NOMO-1 (cell line): ENCODE results near the gene MBD1.
"Not testable (repeated sequence)": the region's sequence is repeated elsewhere in the genome, so short reads cannot be mapped to it uniquely, and the experiment has no call there.

Experiments
- DNase-seq, 2 experiments: peaks; one replicate each; lab custom pipeline; 2025; ENCODE audit not compliant: unreplicated experiment in 2 of 2; lab: John Stamatoyannopoulos, UW

MBD1 gene

GRCh38 chr18:50297621-50298442, 16.5 kb upstream of the MBD1 start:
- DNase-seq, result peak; percentile 82 to 87

- no peak for DNase-seq
Observed at GRCh38 chr18:50293039-50293438, 11.7 kb upstream of the MBD1 start.

GRCh38 chr18:50289108-50289443, 7.8 kb upstream of the MBD1 start:
- DNase-seq, result peak; percentile 32 to 47

DNA sequence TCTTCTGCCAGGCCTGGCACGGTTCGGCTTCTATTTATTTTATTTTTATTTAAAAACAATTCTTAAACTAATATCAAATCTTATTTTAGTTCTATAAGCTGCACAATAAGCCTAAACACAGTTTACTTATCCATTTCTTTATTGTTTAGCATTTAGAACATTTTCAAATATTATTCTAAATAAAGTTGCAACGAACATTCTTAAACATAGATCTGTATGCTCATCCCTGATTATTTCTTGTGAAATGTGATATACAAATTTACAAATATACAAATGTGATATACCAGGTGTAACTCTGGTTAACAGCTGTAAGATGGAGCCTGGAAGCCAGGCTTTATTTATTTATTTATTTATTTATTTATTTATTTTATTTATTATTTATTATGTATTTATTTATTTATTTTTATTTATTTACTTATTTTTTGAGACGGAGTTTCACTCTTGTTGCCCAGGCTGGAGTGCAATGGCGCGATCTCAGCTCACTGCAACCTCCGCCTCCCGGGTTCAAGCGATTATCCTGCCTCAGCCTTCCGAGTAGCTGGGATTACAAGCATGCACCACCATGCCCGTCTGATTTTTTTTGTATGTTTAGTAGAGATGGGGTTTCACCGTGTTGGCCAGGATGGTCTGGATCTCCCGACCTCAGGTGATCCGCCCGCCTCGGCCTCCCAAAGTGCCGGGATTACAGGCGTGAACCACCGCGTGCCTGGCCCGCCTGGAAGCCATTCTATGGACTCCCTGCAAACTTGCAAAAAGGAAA, 7.2 kb upstream of the MBD1 start:
- DNase-seq, result not testable (repeated sequence)

DNA sequence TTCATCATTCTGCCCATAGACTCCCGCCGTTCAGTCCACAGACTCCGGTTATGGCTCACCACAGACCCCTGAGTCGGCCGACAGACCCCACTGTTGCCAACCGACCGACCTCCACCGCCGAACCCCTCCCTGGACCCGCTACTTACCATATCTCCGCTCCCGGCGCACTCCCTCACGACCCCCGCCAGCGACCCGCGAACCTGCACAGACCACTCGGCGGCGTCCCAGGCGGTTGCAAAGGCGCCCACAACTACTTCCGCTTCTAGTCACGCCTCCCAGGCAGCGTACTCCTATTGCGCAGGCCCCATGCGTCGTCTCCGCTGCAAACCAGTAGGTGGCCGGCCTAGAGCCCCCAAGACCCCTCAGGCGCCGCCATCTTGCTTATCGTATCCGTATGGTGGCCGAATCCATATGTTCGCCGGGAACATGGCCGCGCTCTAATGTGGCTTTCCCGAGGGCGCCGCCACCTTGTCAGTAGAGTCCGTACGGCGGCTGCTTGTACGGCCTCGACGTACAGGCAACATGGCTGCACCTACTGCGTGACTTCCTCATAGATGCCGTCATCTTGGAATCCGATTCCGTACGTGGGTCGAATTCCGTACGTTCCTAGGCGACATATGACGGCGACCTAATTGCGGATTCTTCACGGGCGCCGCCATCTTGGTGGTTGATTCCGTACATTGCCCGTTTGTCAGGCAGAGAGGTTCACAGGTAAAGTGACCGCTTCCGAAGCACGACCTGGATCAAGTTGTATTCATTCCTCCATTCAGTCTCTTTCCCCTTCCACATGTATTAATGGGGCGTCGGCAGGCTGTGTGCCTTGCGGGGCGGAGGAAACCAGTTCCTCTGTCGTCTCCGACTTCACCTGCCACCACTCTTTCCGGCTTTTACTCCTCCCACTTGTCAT, 6.4 kb upstream of the MBD1 start, which contains the start of gene CXXC1:
Gene CXXC1 (minus strand): TSS at position 252 of the 907 bp plus-strand sequence. CDS start 103 bp downstream, at position 149.
- peak; percentile 98 to 99 for DNase-seq

GRCh38 chr18:50287028-50287440, 5.7 kb upstream of the MBD1 start:
- no peak for DNase-seq

DNA sequence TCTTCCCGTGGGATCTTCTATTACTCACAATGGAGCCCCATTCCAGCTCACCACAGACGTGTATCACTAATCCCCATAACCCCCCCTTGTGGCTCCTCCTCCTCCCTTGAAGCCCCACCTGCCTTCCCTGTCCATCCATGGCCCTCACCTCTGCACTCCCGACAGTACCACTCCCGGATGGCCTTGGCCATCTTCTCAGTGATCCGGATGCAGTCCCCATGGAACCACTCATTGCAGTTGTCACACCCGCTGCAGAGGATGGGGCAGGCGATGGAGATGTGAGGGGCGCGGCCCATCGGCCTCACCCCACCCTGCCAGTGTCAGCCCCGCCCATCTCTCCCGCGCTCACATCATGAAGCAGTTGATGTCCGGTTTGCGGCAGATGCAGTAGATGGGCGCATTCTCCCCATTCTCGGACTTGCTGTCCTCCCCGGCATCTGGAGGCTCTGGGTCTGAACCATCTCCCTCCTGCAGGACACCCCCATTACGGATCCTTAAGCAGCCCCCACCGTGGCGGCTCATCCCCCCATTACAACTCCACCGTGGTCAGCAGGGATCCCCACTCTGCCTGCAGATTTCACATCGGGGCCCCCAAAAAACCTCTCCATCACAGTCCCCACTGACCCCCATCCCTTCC, 5.2 kb upstream of the MBD1 start:
- DNase-seq, result peak; percentile 17 to 19

DNA sequence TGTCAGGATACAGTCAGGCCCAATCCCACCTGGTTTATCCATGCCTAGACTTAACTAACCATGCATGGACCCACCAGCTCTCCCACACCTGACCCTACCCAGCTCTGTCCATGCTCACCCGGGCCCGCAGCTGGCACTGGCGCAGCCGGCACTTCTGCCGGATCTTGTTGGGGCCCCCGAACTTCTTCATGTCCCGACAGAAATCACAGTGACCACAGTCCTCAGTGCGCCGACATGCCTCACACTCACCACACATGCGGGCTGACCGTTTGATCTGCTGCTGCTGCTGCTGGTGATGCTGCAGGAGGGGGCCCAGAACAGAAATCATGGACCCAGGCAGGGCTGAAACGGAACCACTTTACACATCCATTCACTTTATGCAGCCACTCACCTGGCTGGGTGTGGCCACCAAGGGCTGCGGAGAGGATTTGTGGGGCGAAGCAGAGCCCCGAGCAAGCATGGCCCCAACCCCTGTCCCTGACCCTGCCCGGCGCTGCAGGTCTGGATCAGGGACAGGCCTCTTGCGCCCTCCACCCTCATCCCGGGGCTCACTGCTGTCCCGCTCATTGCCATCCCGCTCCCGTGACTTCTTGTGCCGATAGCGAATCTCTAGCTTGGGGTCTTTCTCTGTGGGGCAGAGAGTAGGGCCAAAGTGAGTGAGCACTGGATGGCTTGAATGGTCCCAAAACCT, 4.5 kb upstream of the MBD1 start:
- DNase-seq, result no peak

DNA sequence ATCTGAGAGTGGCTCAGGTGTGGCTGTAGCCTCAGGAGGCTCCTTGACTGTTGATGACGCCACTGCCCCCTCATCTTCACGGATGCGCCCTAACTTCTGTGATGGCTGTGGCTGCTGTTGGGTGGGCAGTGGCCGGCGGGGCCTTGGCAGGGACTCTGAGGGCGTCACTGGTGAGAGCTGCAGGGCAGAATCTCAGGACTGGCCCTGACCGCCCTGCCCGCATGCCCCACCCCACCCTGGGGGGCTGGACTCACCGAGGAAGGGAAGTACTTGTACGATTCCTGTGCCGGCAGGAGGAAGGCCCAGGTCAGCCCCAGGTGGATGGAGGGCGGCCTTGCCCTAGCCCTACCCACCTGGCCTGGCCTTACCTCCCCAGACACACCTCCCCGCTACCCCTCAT, 3.7 kb upstream of the MBD1 start:
- no peak for DNase-seq

DNA sequence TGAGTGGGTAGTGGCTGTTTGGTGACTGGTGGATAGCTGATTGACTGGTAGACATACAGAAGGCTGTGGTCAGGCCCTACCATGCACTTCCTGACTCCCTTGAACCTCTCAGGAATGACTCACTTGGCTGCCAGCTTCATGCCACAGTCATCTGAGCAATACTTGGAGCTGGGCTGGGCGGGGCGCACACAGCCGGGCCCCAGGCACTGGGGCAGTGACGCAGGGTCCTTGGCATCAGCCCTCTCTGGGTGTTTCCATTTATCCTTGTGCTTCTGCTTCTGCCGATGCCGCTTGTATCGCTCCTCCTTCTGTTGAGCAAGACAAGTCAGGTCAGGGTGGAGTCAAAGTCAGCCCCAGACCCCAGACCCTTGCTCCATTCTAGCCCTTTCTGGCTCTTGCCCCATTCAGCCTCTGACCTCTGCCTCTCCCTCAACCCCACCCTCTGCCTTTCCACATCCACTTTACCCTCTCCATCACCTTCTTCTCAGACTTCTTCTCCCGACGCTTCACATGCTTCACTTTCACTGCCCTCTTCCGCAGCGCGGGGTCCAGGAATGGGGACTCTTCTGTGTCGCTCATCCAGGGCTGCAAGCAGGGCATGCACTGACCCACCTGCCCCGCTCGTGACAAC, 3.0 kb upstream of the MBD1 start:
- DNase-seq, result no peak

DNA sequence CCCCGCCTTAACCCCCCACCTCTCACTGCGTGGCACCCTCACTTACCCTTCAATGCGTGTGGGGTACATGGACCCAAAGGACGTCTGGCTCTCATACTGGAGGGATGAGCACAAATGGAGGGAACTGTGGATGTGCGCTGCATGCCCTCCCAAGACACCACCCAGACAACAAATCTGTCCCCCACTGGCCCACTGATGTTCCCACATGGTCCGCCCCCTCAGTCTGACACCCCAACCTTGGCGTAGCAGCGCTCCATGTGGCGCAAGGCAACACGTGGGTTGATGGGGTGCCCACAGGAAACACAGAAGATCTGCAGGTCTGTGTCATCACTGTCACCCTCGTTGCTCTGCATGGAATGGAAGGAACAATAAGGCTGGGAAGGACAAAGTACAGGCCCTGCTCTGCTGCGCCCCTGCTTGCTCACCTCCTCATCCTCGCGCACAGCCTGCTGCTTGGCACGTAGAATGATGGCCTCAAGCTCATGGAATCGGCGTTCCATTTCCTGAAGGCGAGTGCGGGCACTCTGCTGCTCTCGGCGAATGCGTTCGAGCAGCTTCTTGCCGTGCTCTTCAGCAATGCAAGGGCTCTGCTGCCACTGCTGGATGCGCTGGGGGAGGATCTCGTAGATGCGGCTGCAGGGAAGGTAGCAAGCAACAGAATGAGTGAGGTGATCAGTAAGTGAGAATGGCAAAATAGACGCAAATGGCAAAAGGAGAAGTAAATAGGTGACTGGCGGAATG, 2.3 kb upstream of the MBD1 start:
- DNase-seq, result no peak

DNA sequence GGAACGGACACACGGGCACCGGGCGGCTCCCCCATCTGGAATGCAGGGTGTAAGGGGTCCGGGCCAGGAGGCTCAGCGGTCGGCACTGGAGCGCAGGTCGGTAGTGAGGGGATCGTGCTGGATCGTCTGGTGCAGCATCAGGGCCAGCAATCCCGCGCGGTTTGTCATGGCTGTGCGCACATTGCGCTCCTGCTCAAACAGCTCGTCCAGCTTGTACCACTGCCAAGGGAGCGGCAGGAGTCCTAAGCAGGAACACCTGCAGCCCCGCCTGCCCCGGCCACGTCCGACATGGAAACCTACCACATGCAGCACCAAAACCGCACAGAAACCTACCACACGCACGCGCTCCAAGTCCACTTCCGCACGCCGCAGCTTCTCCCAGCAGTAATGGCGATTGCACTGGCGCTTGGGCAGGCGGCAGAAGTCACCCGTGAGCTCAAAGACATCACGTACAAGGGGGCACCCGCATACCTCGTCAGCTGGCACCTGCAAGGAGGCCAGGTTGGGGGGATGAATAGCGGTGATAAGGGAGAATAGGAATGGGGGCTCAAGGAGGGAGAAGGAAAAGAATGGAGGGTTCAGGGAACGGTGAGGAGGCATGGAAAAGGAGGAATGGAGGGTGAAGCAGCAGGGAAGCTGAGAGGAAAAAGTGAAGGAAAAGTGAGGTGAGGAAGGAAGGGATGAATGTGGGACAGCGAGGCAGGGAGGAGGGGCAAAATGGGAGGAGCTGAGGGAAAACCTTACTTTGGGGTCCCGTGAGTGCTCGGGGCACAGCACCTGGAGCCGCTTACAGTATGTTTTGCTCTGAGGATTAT, 1.4 kb upstream of the MBD1 start:
- DNase-seq, result no peak

GRCh38 chr18:50281972-50282520, 723 bp upstream of the MBD1 start:
- no peak for DNase-seq

GRCh38 chr18:50280707-50281294, 522 bp downstream of the MBD1 start:
- DNase-seq, result no peak

GRCh38 chr18:50279752-50280151, 1.6 kb downstream of the MBD1 start:
- DNase-seq, result no peak

DNA sequence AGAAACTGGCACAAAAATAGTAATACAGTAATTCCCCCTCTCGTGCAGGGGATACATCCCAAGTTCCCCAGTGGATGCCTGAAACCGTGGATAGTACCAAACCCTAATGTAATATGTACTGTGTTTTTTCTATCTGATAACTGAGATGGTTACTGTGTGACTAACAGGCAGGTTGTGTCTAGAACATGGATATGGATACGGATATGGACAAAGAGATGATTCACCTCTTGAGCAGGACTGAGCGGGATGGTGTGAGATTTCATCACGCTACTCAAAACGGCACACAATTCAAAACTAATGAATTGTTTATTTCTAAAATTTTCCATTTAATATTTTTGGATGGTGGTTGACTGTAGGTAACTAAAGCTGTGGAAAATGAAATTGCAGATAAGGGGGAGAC, 3.4 kb downstream of the MBD1 start:
- DNase-seq, result no peak

GRCh38 chr18:50276452-50276851, 4.9 kb downstream of the MBD1 start:
- no peak for DNase-seq
